Subcutaneous abdominal adipose tissue (tissue), 5 donors: ENCODE measurements around the gene LRRC4C.

Experiments
- H3K27ac ChIP-seq: one replicate; pipeline ENCODE4 v1.7.0; 2013; ENCODE audit warnings: low read depth, mild to moderate bottlenecking, inconsistent platforms, low read length, moderate library complexity
- H3K27me3 ChIP-seq, 5 donors: one replicate each; pipeline ENCODE4 v1.7.0; 2013; ENCODE audit warnings: low read length in 5 of 5, inconsistent platforms in 1 of 5; ENCODE audit not compliant: control insufficient read depth in 5 of 5, insufficient read depth in 4 of 5
- H3K36me3 ChIP-seq, 5 donors: one replicate each; pipeline ENCODE4 v1.7.0; 2013; ENCODE audit warnings: low read length in 5 of 5; ENCODE audit not compliant: control insufficient read depth in 5 of 5, insufficient read depth in 5 of 5
- H3K4me1 ChIP-seq, 5 donors: one replicate each; pipeline ENCODE4 v1.7.0; 2013; ENCODE audit warnings: low read length in 5 of 5, mild to moderate bottlenecking in 3 of 5, moderate library complexity in 1 of 5; ENCODE audit not compliant: control insufficient read depth in 5 of 5, insufficient read depth in 5 of 5
- H3K4me3 ChIP-seq, 5 donors: one replicate each; pipeline ENCODE4 v1.7.0; 2013; ENCODE audit warnings: low read length in 5 of 5, low read depth in 1 of 5
- H3K9ac ChIP-seq, 5 donors: one replicate each; pipeline ENCODE4 v1.7.0; 2013; ENCODE audit warnings: low read length in 5 of 5, mild to moderate bottlenecking in 4 of 5, moderate library complexity in 3 of 5
- H3K9me3 ChIP-seq, 5 donors: one replicate each; pipeline ENCODE4 v1.7.0; 2013; ENCODE audit warnings: low read length in 5 of 5; ENCODE audit not compliant: control insufficient read depth in 5 of 5
- donor health status: healthy.
- donor health status: healthy.
- donor health status: healthy.
- donor health status: healthy.
- donor health status: healthy.

The LRRC4C gene

GRCh38 chr11:40276960-40277359 lies 1182.5 kb downstream of the LRRC4C start:
- H3K27ac ChIP-seq: no peak overlapping the region
- no peak overlapping the region for H3K4me3 ChIP-seq
- no peak overlapping the region for H3K9ac ChIP-seq
- no peaks in the 10 kb centered on the region for H3K36me3 ChIP-seq
- H3K4me1 ChIP-seq: peaks cover 0 to 11% (median 7%) of the 10 kb centered on the region in 5 donors
- no peaks in the 10 kb centered on the region for H3K9me3 ChIP-seq
- H3K27me3 ChIP-seq: peaks cover 0 to 5% (median 0%) of the 10 kb centered on the region in 5 donors

DNA sequence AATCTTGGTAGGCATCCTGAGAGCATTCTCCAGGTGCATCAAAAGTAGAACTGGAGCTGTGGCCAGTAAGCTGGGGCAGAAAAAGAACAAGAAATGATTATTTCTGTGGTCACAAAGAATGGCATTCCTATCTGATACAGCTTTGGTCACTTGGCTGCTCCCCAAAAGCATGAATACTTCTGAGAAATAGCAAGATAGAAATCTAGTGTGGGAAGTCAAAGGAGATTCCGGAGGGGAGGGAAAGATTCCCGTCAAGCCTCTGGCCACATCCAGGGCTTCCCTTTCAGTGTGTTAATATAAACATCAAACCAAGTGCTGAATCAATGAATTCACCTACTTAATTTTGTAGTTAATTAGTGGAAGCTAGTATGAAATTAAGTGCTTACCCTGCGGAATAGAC lies 1185.4 kb downstream of the LRRC4C start:
- Histone ChIP-seq H3K27ac (no peak overlapping the region), H3K9ac (no peak overlapping the region), H3K4me3 (no peak overlapping the region), H3K36me3 (no peaks in the 10 kb centered on the region), H3K4me1 (no peaks in the 10 kb centered on the region), H3K27me3 (no peaks in the 10 kb centered on the region), H3K9me3 (no peaks in the 10 kb centered on the region)

GRCh38 chr11:40273192-40273732 lies 1186.2 kb downstream of the LRRC4C start:
- Histone ChIP-seq H3K9me3 (no peaks in the 10 kb centered on the region), H3K27me3 (no peaks in the 10 kb centered on the region), H3K9ac (no peak overlapping the region), H3K4me3 (no peak overlapping the region), H3K36me3 (no peaks in the 10 kb centered on the region), H3K27ac (no peak overlapping the region), H3K4me1 (no peaks in the 10 kb centered on the region)

- Histone ChIP-seq H3K9ac (no peak overlapping the region), H3K27ac (no peak overlapping the region), H3K9me3 (no peaks in the 10 kb centered on the region), H3K4me1 (no peaks in the 10 kb centered on the region), H3K4me3 (no peak overlapping the region), H3K36me3 (no peaks in the 10 kb centered on the region), H3K27me3 (no peaks in the 10 kb centered on the region)
Measured at GRCh38 chr11:40271361-40271760, 1188.1 kb downstream of the LRRC4C start.

DNA sequence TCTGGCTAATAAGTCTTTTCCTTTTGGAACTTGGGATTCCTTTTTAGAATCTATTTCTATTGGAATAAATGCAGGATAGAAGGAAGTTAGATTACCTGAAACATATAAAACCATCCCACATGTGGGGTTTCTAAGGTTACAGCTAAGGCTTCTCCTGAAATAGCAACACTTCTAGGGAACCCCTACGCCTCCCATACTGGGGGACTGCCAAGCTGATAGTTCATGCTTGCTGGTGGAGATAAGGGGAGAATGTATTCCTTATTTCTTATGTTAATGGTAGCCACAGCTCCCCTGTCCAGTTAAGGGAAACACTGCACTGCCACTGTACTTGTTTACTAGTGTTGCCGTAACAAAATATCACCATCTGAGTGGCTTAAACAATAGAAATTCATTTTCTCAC lies 1189.6 kb downstream of the LRRC4C start:
- Histone ChIP-seq H3K9me3 (no peaks in the 10 kb centered on the region), H3K27ac (no peak overlapping the region), H3K4me1 (no peaks in the 10 kb centered on the region), H3K9ac (no peak overlapping the region), H3K36me3 (no peaks in the 10 kb centered on the region), H3K4me3 (no peak overlapping the region), H3K27me3 (no peaks in the 10 kb centered on the region)

- no peaks in the 10 kb centered on the region for H3K27me3 ChIP-seq
- no peak overlapping the region for H3K9ac ChIP-seq
- no peaks in the 10 kb centered on the region for H3K4me1 ChIP-seq
- no peak overlapping the region for H3K27ac ChIP-seq
- no peak overlapping the region for H3K4me3 ChIP-seq
- no peaks in the 10 kb centered on the region for H3K36me3 ChIP-seq
- H3K9me3 ChIP-seq: no peaks in the 10 kb centered on the region
Measured at GRCh38 chr11:40268551-40268950, 1190.9 kb downstream of the LRRC4C start.

GRCh38 chr11:40255457-40255856 lies 1204.0 kb downstream of the LRRC4C start:
- no peak overlapping the region for H3K4me3 ChIP-seq
- H3K4me1 ChIP-seq: no peaks in the 10 kb centered on the region

GRCh38 chr11:40253166-40253565 lies 1206.3 kb downstream of the LRRC4C start:
- Histone ChIP-seq H3K9me3 (no peaks in the 10 kb centered on the region), H3K4me1 (no peaks in the 10 kb centered on the region), H3K27ac (no peak overlapping the region), H3K9ac (no peak overlapping the region), H3K4me3 (no peak overlapping the region), H3K36me3 (no peaks in the 10 kb centered on the region), H3K27me3 (no peaks in the 10 kb centered on the region)

More at GRCh38 chr11:40255457-40255856, 1204.0 kb downstream of the LRRC4C start:
- Histone ChIP-seq H3K9ac (no peak overlapping the region), H3K9me3 (no peaks in the 10 kb centered on the region), H3K36me3 (no peaks in the 10 kb centered on the region), H3K27ac (no peak overlapping the region), H3K27me3 (no peaks in the 10 kb centered on the region)

DNA sequence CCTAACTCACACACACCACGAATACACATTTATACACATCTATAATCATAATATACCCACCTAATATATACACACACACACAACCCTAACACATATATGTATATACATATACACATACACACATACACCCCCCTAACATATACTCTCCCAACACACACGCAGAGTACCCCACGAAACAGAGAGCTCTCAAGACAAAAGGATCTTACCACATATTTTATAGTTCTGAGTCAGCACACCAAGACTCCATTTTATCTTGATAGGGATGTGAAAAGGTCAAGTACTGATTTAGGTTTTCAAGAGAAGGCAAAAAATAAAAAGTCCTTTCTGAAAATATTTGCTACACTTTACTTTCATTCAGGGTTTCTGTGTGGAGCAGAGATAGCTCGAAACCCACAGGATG lies 1207.2 kb downstream of the LRRC4C start:
- no peaks in the 10 kb centered on the region for H3K27me3 ChIP-seq
- no peaks in the 10 kb centered on the region for H3K4me1 ChIP-seq

GRCh38 chr11:40246983-40247382 lies 1212.5 kb downstream of the LRRC4C start:
- H3K27ac ChIP-seq: no peak overlapping the region
- no peak overlapping the region for H3K4me3 ChIP-seq
- H3K4me1 ChIP-seq: peaks cover 0 to 2% (median 0%) of the 10 kb centered on the region in 5 donors
- H3K36me3 ChIP-seq: no peaks in the 10 kb centered on the region
- no peaks in the 10 kb centered on the region for H3K27me3 ChIP-seq
- H3K9ac ChIP-seq: no peak overlapping the region
- H3K9me3 ChIP-seq: no peaks in the 10 kb centered on the region

More for the DNA sequence above, 1207.2 kb downstream of the LRRC4C start:
- no peak overlapping the region for H3K27ac ChIP-seq
- H3K9me3 ChIP-seq: no peaks in the 10 kb centered on the region
- H3K4me3 ChIP-seq: no peak overlapping the region
- H3K9ac ChIP-seq: no peak overlapping the region
- H3K36me3 ChIP-seq: no peaks in the 10 kb centered on the region
